Caco-2 (cell line): ENCODE results near the gene TMEM117. TPM values are rescaled to one million over a fixed set of nuclear protein-coding genes. Genes with fewer than 3 reads are reported as not detected.

Source experiments
- BruUV-seq: library from RNA; stranded (reverse); fragments of 400-500 nt; replicated peaks from 2 replicates; lab custom pipeline; 2021; lab: Mats Ljungman, UMichigan
- CTCF ChIA-PET: fragments of 300-600 bp; sonication (Branson Sonifier 250); formaldehyde crosslinking; loops from one replicate; lab custom pipeline; 2022; ENCODE audit warnings: antibody characterized with exemption; lab: Charles Lee
- POLR2A ChIA-PET: fragments of 300-600 bp; sonication (Branson Sonifier 250); formaldehyde crosslinking; loops from one replicate; lab custom pipeline; 2022; ENCODE audit warnings: antibody characterized with exemption; lab: Charles Lee
- DNase-seq, 2 experiments: peaks; one replicate each; pipeline versions ENCODE4 v3.0.0 to v3.0.0-alpha.2; 2020 to 2022
- H3K27me3 ChIP-seq: replicated peaks from 2 replicates; pipeline ENCODE4 v1.6.0; 2011; ENCODE audit warnings: low read length; ENCODE audit not compliant: control insufficient read depth, insufficient read depth
- H3K36me3 ChIP-seq: 2 replicates; pipeline ENCODE4 v1.5.1; 2011; ENCODE audit warnings: low read length; ENCODE audit not compliant: control insufficient read depth, insufficient read depth
- H3K4me1 ChIP-seq: fragments of 250-450 bp; sonication (Bioruptor Pico); 2 replicates; pipeline ENCODE4 v1.5.1; 2020; ENCODE audit warnings: mild to moderate bottlenecking
- H3K4me3 ChIP-seq: 2 replicates; pipeline ENCODE4 v1.5.1; 2011; ENCODE audit warnings: low read depth, mild to moderate bottlenecking, control low read depth, low read length
- H3K9me3 ChIP-seq: fragments of 250-450 bp; sonication (Bioruptor Pico); 2 replicates; pipeline ENCODE4 v1.5.1; 2020; ENCODE audit warnings: mild to moderate bottlenecking, moderate library complexity
- H3K27ac Mint-ChIP-seq: one replicate; pipeline ENCODE4 v1.8.0; 2022; ENCODE audit warnings: mixed read lengths; ENCODE audit not compliant: unreplicated experiment
- H3K27me3 Mint-ChIP-seq: one replicate; pipeline ENCODE4 v1.8.0; 2022; ENCODE audit warnings: mixed read lengths; ENCODE audit not compliant: insufficient read depth, unreplicated experiment
- H3K36me3 Mint-ChIP-seq: one replicate; pipeline ENCODE4 v1.8.0; 2022; ENCODE audit warnings: mild to moderate bottlenecking, mixed read lengths; ENCODE audit not compliant: insufficient read depth, unreplicated experiment
- H3K4me1 Mint-ChIP-seq: one replicate; pipeline ENCODE4 v1.8.0; 2022; ENCODE audit warnings: low read depth, mixed read lengths; ENCODE audit not compliant: unreplicated experiment
- H3K4me3 Mint-ChIP-seq: one replicate; pipeline ENCODE4 v1.8.0; 2022; ENCODE audit warnings: mild to moderate bottlenecking, moderate library complexity, mixed read lengths; ENCODE audit not compliant: unreplicated experiment
- H3K9me3 Mint-ChIP-seq: one replicate; pipeline ENCODE4 v1.8.0; 2022; ENCODE audit warnings: mixed read lengths; ENCODE audit not compliant: unreplicated experiment
- intact Hi-C: fragments of 100-400 bp; cut with micrococcal nuclease; formaldehyde crosslinking; loops from one replicate; pipeline ENCODE4 v1.10.0; 2022; ENCODE audit not compliant: unreplicated experiment
- total RNA-seq: library from RNA; stranded (reverse); gene quantifications from 2 replicates; pipeline ENCODE4 v1.2.3, GENCODE V29; 2022
- TF ChIP-seq, protein P1 (sequence below), 2 experiments: fragments of 200-600 bp in 1 of 2; IDR thresholded peaks; 1 replicate in 1 of 2; 2 replicates in 1 of 2; pipeline versions ENCODE4 v1.5.1 to v1.8.0; 2011 to 2022; ENCODE audit warnings: antibody characterized with exemption in 1 of 2, control low read depth in 1 of 2, inconsistent platforms in 1 of 2, low read depth in 1 of 2, low read length in 1 of 2, mild to moderate bottlenecking in 1 of 2, moderate library complexity in 1 of 2; ENCODE audit not compliant: insufficient read depth in 1 of 2, severe bottlenecking in 1 of 2, unreplicated experiment in 1 of 2

TMEM117 gene
- total RNA-seq, 1 experiment from 2014 or later, result 34.1 TPM

DNA sequence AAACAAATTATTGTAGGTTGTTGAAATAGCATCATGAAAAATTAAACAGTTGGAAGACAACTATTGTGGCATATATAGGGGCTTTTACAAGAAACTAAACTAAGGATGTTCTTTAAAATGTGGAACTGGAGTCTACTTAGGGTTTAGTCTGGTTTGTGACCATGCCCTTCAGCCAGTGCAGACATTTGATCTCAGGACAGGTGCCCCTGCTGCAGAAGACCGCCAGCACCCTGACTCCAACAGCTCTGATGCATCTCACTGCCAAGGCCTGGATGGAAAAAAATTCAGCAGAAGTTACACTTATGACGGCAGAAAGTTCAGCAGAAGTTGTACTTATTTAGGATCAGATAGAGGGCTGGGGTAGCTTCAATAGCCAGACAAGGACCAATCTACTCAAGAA, 51.5 kb downstream of the TMEM117 start:
- no peak overlapping the region for H3K4me3 ChIP-seq
- Mint-ChIP-seq H3K36me3 (peaks cover 6% of the 10 kb centered on the region), H3K9me3 (peaks cover 9% of the 10 kb centered on the region), H3K27me3 (no peaks in the 10 kb centered on the region), H3K4me1 (peaks cover 12% of the 10 kb centered on the region), H3K27ac (no peak overlapping the region), H3K4me3 (no peak overlapping the region)
- H3K36me3 ChIP-seq, result no peaks in the 10 kb centered on the region
- H3K27me3 ChIP-seq, result no peaks in the 10 kb centered on the region
- no peak for DNase-seq
- no TSS peak for BruUV-seq
- ChIA-PET POLR2A (no interaction called here), CTCF (no interaction called here)
- TF ChIP-seq, protein P1, sequence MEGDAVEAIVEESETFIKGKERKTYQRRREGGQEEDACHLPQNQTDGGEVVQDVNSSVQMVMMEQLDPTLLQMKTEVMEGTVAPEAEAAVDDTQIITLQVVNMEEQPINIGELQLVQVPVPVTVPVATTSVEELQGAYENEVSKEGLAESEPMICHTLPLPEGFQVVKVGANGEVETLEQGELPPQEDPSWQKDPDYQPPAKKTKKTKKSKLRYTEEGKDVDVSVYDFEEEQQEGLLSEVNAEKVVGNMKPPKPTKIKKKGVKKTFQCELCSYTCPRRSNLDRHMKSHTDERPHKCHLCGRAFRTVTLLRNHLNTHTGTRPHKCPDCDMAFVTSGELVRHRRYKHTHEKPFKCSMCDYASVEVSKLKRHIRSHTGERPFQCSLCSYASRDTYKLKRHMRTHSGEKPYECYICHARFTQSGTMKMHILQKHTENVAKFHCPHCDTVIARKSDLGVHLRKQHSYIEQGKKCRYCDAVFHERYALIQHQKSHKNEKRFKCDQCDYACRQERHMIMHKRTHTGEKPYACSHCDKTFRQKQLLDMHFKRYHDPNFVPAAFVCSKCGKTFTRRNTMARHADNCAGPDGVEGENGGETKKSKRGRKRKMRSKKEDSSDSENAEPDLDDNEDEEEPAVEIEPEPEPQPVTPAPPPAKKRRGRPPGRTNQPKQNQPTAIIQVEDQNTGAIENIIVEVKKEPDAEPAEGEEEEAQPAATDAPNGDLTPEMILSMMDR (IDR thresholded peaks at IDR 0.05; ENCODE audit: insufficient read depth in 1 of 2, low read depth in 1 of 2, low read length in 1 of 2, severe bottlenecking in 1 of 2, unreplicated experiment in 1 of 2), result no peak
- intact Hi-C loops, result no loop called here
- H3K9me3 ChIP-seq, result no peaks in the 10 kb centered on the region
- H3K4me1 ChIP-seq, result 0 out of 2 replicates have a peak, but pooled peaks cover 3% of the 10 kb centered on the region

DNA sequence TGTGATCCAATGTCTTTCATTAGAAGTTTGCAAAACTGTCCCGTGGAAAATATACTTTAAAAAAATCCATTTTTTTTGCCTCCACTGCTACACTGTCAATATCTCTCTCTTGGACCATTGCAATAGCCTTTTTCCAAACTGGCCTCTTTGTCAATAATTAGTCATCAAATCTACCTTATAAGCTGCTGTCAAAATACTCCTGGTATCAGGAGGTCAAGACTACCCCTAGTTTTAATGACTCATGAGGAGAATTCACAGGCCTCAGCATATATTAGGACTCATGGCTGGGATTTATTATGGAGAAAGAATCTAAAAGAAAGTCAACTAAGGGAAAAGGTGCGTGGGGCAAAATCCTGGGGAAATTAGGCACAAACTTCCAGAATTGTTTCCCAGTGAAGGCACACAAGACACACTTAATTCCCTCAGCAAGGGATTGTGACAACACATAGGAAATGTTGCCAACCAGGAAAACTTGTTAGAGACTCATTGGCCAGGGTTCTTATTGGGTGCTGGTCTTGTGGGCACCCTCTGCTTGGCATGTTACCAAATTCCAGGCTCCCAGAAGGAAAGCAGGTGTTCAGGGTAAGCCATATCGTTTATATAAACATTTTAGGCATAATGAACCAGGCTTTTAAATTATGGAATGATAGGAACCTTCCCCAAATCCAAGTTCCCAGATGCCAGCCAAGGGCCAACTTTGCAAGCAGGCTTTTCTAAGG, 56.1 kb downstream of the TMEM117 start:
- ChIA-PET CTCF (no interaction called here), POLR2A (interaction anchor here (0.6 kb wide), 1 partner anchor 11 kb away, joined by 4 read pairs; no protein-coding TSS in a partner anchor)
- no peak for DNase-seq
- Mint-ChIP-seq H3K36me3 (peaks cover 11% of the 10 kb centered on the region), H3K27me3 (no peaks in the 10 kb centered on the region), H3K4me1 (no peaks in the 10 kb centered on the region), H3K27ac (no peak overlapping the region), H3K9me3 (peaks cover 19% of the 10 kb centered on the region), H3K4me3 (no peak overlapping the region)
- Histone ChIP-seq H3K9me3 (no peaks in the 10 kb centered on the region), H3K36me3 (no peaks in the 10 kb centered on the region), H3K4me3 (no peak overlapping the region), H3K4me1 (0 out of 2 replicates have a peak, but pooled peaks cover 3% of the 10 kb centered on the region), H3K27me3 (no peaks in the 10 kb centered on the region)
- BruUV-seq, result no TSS peak
- TF ChIP-seq, protein P1 (IDR thresholded peaks at IDR 0.05; ENCODE audit: insufficient read depth in 1 of 2, low read depth in 1 of 2, low read length in 1 of 2, severe bottlenecking in 1 of 2, unreplicated experiment in 1 of 2), result no peak
- intact Hi-C loops, result no loop called here

DNA sequence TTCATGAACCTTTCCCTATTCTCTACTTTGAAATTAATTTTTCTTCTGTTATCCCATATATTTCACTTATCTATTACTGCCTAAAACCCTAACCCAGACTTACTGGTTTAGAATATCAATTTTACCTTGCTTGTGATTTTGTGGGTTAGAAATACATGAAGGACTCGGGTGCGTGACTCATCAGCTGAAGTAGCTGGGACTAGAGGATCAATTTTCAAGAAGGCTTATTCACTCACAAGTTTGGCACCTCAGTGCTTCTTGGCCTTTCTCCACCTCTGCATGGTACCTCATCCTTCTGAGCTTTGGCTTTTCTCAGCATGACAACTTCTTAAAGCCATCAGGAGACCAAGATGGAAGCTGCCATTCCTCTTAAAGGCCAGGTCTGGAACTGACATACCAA, 57.8 kb downstream of the TMEM117 start:
- H3K27me3 Mint-ChIP-seq, result no peaks in the 10 kb centered on the region
- no peak overlapping the region for H3K27ac Mint-ChIP-seq
- no peak overlapping the region for H3K4me3 ChIP-seq
- peaks cover 11% of the 10 kb centered on the region for H3K36me3 Mint-ChIP-seq
- no TSS peak for BruUV-seq
- ChIA-PET CTCF (no interaction called here), POLR2A (interaction anchor here (0.6 kb wide), 1 partner anchor 93 kb away, joined by 3 read pairs; no protein-coding TSS in a partner anchor)
- no peaks in the 10 kb centered on the region for H3K4me1 Mint-ChIP-seq
- peaks cover 19% of the 10 kb centered on the region for H3K9me3 Mint-ChIP-seq
- no peaks in the 10 kb centered on the region for H3K9me3 ChIP-seq
- TF ChIP-seq, protein P1 (IDR thresholded peaks at IDR 0.05; ENCODE audit: insufficient read depth in 1 of 2, low read depth in 1 of 2, low read length in 1 of 2, severe bottlenecking in 1 of 2, unreplicated experiment in 1 of 2), result no peak
- no peak overlapping the region for H3K4me3 Mint-ChIP-seq
- H3K4me1 ChIP-seq, result 0 out of 2 replicates have a peak, but pooled peaks cover 3% of the 10 kb centered on the region
- H3K36me3 ChIP-seq, result no peaks in the 10 kb centered on the region
- intact Hi-C loops, result no loop called here
- DNase-seq, result no peak
- no peaks in the 10 kb centered on the region for H3K27me3 ChIP-seq
